GM18505 (cell line): ENCODE results near the gene GRIA4.

Experiments used
- ATAC-seq: cut with Tn5 transposase; IDR thresholded peaks from one replicate; pipeline ENCODE4 v1.9.1; 2021; ENCODE audit not compliant: unreplicated experiment
- POLR2A ChIP-seq: IDR thresholded peaks from 4 replicates; pipeline ENCODE4 v1.6.1; 2011; ENCODE audit warnings: borderline replicate concordance; ENCODE audit not compliant: insufficient read depth, insufficient read length; ENCODE audit errors: extremely low read depth

The GRIA4 gene

GRCh38 chr11:105647780-105648179 is 37.9 kb downstream of the GRIA4 start:
- TF ChIP-seq POLR2A, result no peak
- no peak for ATAC-seq

GRCh38 chr11:105648762-105649161 is 38.9 kb downstream of the GRIA4 start:
- no peak for ATAC-seq
- no peak for TF ChIP-seq POLR2A

- no peak for TF ChIP-seq POLR2A
- no peak for ATAC-seq
These were observed 55.4 kb downstream of the GRIA4 start for GRCh38 chr11:105665281-105665680.

DNA sequence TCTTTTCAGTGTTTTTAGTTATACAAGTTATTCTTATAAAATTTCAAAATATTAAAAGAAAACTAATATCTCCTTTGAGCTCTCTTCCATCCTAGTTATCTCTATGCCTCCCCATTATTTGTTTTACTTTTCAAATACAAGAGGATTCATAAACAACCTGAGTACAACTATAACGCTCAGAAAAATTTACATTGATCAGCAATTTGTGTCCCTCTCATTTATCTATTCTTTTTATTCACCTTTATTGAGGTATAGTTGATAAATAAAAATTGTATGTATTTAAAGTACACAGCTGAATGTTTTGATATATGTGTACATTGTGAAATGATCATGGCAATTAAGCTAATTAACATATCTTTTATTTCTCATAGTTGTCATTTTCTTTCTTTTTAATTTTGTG is 57.6 kb downstream of the GRIA4 start:
- no peak for ATAC-seq
- no peak for TF ChIP-seq POLR2A

DNA sequence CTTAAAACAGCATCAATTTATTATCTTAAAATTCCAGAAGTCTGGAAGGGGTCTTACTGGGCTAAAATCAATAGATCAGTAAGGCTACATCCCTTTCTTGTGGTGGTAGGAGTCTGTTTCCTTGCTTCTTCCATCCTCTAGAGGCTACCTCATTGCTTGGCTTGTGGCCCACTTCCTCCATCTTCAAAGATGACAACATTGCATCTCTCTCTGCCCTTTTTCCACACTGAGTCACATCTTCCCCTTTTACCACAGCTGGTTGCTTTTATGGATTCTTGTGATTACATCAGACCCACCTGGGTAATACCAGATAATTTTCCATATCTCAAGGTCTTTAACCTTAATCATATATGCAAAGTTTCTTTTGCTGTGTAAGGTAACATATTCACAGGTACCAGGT is 60.9 kb downstream of the GRIA4 start:
- no peak for TF ChIP-seq POLR2A

DNA sequence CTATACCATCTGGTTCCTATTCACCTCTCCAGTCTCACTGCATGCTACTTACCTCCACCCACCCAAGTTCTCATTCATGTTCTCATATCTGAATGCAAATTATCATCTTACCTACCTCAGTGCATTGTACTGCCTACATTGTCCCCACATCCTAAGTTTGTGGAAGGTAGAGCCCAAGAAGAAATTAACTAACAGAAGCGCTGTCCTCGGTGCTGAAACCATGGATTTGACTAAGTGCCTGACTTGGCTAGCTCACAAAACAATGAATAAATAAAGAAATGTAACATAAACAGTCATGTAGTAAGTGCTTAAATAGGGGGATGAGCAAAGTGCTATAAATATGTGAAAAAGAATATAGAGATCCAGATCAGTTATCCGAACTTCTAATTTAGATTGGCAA is 63.2 kb downstream of the GRIA4 start:
- TF ChIP-seq POLR2A, result no peak
- ATAC-seq, result no peak

More for the DNA sequence above, 60.9 kb downstream of the GRIA4 start:
- no peak for ATAC-seq

GRCh38 chr11:105689631-105690030 is 79.8 kb downstream of the GRIA4 start:
- TF ChIP-seq POLR2A, result no peak
- ATAC-seq, result no peak

GRCh38 chr11:105690467-105690866 is 80.6 kb downstream of the GRIA4 start:
- no peak for ATAC-seq
- TF ChIP-seq POLR2A, result no peak

GRCh38 chr11:105693075-105693759 is 83.3 kb downstream of the GRIA4 start:
- ATAC-seq, result no peak

GRCh38 chr11:105696000-105696399 is 86.1 kb downstream of the GRIA4 start:
- peak; percentile 73 for ATAC-seq
- TF ChIP-seq POLR2A, result no peak

More at GRCh38 chr11:105693075-105693759, 83.3 kb downstream of the GRIA4 start:
- TF ChIP-seq POLR2A, result no peak

DNA sequence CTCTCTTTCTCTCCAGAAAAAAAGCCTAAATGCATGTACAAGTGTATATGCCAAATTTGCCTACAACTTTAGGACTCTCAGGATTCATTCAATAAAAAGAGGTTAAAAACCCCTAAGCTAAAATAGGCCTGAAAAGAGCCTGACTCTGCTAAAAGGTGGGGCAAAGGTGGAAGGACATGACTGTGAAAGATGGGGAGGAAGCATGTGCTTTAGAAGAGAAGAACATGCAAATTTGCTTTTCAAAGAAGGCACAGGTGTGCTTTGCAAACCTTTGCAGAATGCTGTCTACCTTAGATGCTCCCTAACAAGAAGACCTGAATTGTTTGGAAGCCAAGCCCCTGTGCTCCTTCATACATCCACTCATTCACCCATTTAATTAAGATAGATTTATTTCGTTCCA is 87.4 kb downstream of the GRIA4 start:
- no peak for ATAC-seq
- no peak for TF ChIP-seq POLR2A

GRCh38 chr11:105699203-105699602 is 89.3 kb downstream of the GRIA4 start:
- no peak for TF ChIP-seq POLR2A
- no peak for ATAC-seq

- no peak for TF ChIP-seq POLR2A
- ATAC-seq, result no peak
These were observed 90.4 kb downstream of the GRIA4 start for GRCh38 chr11:105700271-105700670.

- no peak for TF ChIP-seq POLR2A
- no peak for ATAC-seq
These were observed 91.2 kb downstream of the GRIA4 start for GRCh38 chr11:105701098-105701497.

DNA sequence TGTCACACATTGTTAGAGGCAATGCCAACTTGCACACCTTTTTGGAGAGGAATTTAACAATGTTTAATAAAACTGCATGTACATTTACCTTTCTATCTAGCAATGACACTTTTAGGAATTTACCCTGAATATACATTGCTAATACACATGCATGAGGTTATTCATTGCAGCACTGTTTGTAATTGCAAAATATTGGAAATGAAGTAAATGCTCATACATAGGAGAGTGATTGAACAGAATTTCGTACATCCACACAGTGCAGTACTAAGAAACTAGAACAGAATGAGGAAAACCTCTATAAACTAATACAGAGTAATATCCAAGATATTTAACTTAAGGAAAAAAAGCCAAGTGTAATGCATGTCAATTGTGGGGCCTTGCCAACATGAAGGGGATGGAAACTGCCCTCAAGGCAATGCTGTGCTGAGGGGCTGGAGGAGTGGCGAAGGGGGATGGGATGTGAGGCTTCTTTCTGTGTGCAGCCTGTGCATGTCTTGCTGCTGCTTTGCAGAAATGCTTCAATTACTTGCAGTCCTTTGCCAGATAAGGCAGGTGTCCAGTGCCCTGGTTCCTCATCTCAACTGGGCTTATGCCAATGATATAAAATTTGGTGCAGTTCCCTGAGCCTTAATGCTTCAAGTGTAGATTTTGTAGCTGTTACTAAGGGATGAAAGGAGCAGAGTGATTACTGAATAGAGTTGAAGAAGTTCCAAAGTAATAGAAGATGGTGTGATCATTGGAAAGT is 96.1 kb downstream of the GRIA4 start:
- no peak for ATAC-seq
- no peak for TF ChIP-seq POLR2A

GRCh38 chr11:105713106-105713505 is 103.2 kb downstream of the GRIA4 start:
- no peak for ATAC-seq
- no peak for TF ChIP-seq POLR2A
